HG03064 (cell line): Measurements from ENCODE around the gene UCKL1.
"Not testable (repeated sequence)": the region's sequence is repeated elsewhere in the genome, so short reads cannot be mapped to it uniquely, and the experiment has no call there.

Experiments used
- ATAC-seq: cut with Tn5 transposase; IDR thresholded peaks from one replicate; pipeline ENCODE4 v1.9.1; 2021; ENCODE audit warnings: low read depth; ENCODE audit not compliant: unreplicated experiment

The UCKL1 gene

DNA sequence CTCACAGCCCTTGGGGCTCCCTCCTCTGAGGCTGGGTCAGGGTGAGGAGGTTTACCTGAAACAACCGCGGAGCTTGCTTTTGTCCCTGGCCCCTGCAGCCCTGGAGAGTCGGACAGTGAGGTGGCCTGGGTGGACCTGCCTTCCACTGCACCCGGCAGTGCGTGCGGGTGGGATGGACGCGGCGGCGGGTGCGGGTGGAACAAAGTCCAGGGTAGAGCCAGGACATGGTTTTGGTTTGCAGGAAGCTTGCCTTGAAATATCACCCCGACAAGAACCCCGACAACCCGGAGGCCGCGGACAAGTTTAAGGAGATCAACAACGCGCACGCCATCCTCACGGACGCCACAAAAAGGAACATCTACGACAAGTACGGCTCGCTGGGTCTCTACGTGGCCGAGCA, 27.1 kb downstream of the UCKL1 start:
- ATAC-seq: no peak

DNA sequence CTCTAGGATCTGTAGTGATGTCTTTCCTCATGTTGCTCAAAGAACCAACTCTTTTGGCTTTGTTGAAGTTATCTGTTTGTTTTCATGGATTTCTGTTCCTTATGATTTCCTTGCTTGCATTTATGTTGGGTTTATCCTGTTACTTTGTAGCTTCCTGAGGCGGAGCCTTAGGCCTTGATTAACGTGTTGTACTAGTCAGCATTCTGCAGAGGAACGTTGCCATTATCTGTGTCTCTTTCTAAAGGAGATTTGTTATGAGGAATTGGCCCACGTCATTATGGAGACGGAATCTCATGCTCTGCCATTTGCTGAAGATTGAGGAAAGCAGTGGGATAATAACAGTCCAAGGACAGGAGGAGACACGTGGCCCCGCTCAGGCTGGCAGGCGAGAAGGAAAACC, 29.9 kb downstream of the UCKL1 start:
- no peak for ATAC-seq

DNA sequence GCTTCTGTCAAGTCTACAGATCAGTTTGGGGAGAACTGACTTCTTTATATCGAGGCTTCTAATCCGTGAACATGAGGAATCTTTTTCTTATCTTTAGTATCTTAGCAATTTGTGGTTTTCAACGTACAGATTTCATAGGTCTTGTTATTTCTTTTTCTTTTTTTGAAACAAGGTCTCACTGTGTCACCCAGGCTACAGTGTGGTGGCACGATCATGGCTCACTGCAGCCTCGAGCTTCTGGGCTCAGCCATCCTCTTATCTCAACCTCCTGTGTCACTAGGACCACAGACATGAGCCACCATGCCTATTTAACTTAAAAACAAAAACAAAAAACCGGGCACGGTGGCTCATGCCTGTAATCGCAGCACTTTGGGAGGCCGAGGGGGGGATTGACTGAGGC, 32.0 kb downstream of the UCKL1 start:
- ATAC-seq: no peak

DNA sequence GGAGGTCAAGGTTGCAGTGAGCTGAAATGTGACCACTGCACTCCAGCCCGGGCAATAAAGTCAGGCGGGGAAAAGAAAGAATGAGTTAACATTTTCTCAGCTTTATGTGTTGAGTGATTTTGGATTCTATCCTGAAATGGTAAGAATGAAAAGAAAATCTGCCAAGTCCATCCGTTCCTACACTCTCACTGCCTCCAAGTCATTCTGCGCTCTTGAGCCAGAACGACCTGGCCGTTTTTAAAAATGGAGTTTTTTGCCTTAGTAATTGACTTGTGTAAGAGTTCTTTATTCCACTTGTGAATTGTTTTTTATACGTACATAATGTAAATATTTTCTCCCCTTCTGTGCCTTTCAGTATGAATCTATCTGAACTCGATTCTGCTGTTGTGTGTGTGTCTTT, 32.6 kb downstream of the UCKL1 start:
- no peak for ATAC-seq

DNA sequence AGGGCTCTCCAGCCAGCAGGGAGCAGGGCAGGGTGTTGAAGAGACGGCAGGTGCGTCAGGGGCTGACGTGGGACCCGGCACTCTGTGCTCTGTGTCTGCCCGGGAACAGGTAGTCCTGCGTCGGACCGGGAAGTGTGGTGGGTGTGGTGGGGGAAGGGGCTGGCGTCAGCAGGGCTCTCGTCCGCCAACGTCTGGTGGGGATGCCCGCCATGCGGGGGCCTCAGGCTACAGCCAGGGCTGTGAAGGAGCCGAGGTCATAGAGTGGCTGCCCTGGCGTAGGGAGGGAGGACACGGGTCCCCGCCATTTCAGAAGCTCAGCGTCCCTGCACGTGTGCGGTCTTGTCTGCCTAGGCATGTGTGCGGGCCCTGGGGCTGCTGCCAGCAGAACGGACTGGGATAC, 36.0 kb downstream of the UCKL1 start:
- ATAC-seq: no peak

DNA sequence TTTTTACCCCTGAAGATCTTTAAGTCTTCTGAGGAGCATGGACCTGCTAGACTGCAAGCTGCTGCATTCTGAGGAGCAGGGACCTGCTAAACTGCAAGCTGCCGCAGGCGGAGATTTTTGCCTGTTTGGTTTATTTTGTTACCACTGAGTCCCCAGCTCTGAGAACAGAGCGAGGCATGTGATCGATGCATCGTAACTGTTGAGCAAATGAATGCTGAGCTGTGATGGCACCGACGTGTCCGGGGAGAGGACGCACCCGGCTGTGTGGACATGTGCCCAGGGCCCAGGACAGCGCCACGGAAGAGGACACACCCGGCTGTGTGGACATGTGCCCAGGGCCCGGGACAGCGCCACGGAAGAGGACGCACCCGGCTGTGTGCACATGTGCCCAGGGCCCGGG, 37.1 kb downstream of the UCKL1 start:
- ATAC-seq: no peak

DNA sequence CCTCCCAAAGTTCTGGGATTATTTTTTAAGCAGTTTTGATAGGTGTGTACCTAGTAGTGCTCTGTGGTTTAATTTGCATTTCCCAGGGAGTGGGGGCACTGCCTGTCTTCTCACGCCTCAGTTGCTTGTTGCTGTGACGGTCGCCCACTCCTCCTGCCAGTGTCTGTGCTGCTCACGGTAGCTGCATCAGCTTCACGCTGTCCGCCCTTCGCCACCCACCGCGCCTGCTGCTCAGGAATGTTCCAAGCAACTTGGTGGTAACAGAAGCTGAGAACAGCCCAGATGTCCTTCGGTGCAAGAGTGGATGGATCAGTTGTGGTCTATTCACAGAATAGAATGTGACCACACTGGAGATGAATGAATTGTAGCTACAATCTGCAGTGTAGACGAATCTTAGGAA, 38.4 kb downstream of the UCKL1 start:
- ATAC-seq: no peak

DNA sequence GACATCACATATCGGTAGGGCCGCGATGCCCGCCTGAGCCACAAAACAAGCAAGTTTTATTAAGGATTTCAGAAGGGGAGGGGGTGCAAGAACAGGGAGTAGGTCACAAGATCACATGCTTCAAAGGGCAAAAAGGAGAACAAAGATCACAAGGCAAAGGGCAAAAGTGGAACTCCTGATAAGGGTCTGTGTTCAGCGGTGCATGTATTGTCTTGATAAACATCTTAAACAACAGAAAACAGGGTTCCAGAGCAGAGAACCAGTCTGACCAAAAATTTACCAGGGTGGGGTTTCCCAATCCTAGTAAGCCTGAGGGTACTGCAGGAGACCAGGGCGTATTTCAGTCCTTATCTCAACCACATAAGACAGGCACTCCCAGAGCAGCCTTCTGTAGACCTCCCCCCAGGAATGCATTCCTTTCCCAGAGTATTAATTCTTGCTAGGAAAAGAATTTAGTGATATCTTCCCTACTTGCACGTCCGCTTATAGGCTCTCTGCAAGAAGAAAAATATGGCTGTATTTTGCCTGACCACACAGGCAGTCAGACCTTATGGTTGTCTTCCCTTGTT, 39.8 kb downstream of the UCKL1 start:
- ATAC-seq: not testable (repeated sequence)

DNA sequence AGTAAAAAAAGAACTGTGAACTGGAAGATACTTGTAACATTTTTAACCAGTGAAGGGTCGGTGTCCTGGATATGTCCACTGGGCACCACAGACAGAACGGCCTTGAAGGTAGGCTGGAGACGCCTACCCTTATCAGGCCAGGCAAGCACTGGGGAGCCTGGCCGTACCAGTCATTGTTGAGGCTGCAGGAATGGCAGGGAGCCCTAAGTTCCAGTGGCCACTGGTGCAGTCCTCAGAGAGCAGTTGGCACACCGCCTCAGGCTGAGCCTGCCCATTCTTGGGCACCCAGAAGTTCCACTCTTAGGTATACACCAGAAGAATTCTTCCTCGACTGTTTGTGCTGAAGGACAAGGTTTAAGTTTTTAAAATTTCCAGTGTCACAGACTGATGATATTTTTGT, 40.7 kb downstream of the UCKL1 start:
- no peak for ATAC-seq

DNA sequence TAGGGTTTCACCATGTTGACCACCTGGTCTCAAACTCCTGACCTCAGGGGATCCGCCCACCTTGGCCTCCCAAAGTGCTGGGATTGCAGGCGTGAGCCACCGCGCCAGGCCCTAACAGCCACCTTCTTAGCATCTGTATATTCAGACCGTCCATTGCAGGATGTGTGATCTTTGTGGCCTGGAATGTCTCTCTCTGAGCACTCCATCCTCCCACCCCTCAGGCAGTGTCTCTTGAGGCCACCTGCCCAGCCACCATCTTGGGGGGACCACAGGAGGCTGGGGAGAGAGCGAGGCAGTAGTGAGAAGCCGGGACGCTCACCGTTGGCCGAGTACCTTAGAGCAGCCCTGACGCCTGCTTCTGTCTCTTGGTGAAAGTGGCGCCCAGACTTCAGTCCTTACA, 42.4 kb downstream of the UCKL1 start:
- no peak for ATAC-seq

DNA sequence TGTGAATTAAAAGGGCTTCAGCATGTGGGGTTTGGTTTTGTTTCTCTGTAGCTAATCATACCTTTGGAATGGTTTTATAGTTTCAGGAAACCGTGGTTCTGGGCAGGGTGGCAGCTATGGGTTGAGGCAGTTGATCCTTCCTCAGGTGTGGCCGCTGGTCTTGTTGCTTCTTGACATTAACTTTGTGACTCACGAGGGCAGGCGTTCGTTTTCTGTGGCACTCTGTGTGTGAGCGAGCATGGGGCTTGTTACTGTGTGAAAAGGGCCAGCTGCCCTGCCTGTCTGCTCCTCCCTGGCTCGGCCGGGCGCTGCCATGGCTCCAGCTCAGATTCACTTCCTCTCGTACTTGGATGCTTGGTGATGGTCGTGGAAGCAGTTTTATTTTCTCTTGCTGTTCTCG, 45.0 kb downstream of the UCKL1 start:
- no peak for ATAC-seq

DNA sequence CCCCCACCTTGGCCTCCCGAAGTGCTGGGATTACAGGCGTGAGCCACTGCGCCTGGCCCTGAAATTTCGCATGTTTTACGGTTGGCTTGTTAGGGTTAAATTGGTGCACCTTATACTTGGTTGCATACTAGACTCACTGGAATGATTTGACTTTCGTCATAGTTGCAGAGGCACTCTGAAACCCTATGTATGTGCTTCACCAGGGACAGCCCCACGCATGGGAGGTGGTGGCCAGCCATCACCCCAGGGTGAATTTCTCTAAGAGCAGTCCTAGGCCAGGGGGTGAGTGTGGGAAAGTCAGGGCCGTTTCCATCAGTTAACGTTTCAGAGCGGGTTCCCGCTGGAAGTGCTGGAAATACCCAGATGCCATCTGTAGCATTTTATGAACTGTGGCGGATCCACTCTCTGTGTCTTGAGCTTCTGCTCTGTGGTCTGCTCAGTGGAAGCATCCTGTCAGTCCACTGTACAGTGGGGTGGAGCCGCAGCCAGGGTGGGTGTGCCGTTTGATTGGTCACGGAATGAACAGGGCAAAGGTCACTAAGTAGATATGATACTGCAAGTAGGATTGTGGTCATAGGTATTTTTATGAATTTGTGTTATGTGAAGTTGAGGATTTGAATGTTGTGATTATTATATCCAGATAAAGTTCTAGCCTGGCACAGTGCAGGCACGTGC, 48.1 kb downstream of the UCKL1 start:
- no peak for ATAC-seq

DNA sequence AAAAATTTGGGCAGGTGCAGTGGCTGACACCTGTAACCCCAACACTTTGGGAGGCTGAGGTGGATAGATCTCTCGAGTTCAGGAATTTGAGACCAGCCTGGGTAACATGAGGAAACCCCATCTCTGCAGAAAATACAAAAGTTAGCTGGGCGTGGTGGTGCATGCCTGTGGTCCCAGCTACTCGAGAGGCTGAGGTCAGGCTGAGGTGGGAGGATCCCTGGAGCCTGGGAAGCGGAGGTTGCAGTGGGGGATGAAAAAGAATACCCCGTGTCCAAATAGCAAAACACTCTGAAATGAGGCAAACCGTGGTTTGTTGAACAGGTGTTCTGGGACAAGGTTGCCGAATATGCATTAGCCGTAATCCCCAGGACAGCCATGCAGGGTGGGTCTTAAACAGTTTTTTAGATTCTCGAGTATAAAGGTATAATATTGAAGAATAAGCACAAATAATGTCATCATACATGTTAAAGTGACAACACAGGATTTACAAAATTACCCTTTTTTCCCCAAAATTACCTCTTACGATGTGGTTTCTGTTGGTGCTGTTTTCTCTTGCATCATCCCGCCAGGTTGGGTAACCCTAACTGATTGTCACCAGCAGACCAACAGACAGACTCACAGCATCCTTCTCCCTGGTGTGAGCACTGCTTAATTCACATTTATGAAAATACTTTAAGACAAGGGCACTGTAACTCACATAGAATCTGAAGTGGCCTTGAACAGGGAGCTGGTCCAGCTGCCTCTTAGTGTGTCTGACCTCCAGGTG, 52.2 kb downstream of the UCKL1 start:
- ATAC-seq: no peak

DNA sequence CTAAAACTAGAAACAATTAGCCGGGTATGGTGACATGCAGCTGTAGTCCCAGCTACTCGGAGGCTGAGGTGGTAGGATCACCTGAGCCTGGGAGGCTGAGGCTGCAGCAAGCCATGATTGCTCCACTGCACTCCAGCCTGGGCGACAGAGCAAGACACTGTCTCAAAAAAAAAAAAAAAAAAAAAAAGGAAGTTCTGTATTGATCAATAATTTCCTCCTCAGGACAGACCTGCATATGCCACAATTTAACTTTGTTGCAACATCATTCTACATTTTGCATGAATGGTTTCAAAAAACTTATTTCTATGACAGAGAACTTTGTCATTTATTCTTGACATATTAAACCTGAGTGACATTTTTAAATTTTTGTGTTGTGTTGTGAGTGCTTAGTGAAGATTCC, 55.8 kb downstream of the UCKL1 start:
- ATAC-seq: no peak

DNA sequence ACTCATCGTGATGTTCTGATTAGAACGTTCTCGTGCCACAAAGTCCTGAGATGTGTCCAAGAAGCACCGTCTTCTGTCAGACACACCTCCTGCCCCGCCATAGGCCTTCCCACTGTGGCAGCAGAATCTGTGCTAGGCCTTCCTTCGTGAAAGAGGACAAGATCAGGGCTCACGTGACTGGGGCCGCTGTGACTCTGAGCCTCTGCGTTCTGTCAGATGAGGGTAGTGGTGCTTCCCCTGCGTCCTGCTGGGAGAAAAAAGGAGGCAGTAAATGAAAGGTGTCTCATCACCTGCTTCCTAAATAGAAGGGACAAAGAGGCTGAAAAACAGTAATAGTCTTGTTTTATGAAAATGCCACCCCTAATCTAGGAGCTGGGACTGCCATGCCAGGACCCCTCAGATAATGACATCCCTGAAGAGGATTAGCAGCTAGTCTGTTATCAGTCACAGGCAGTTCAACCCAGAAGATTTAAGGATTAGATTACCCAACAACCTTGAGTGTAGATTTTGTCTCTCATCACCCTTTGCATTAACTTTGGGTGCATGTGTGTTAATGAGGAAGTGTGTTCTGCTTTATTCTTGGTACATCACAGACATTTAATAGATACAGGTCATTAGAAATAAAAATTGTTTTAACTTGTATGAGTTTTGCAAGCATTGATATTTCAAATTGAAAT, 57.2 kb downstream of the UCKL1 start:
- no peak for ATAC-seq

DNA sequence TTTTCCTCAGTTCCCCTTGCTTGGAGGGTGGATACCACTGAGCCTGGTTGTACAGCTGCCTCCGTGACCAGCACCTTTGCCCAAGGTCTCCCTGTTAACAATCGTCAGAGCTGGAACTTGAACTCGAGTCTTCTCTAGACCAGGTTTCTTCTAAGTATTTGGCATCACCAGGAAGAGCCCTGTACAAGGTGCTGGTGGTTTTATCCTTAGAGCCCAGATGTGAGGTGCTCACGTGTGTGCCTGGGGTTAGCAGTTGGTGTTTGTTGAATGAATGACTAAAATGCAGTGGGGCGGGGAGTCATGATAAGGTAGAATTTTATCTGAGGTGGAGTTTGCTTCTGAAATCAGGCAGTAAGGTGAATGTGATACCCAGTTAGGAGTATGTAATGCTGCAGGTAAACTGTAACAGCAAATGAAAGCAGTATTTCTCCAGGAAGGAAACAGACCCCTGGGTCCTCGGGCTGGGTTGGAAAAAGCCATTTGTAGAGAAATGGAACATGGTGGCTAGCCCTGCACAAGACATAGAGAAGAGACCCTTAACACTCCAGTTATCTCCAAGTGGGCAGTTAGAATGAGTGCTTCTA, 58.1 kb downstream of the UCKL1 start:
- ATAC-seq: no peak

DNA sequence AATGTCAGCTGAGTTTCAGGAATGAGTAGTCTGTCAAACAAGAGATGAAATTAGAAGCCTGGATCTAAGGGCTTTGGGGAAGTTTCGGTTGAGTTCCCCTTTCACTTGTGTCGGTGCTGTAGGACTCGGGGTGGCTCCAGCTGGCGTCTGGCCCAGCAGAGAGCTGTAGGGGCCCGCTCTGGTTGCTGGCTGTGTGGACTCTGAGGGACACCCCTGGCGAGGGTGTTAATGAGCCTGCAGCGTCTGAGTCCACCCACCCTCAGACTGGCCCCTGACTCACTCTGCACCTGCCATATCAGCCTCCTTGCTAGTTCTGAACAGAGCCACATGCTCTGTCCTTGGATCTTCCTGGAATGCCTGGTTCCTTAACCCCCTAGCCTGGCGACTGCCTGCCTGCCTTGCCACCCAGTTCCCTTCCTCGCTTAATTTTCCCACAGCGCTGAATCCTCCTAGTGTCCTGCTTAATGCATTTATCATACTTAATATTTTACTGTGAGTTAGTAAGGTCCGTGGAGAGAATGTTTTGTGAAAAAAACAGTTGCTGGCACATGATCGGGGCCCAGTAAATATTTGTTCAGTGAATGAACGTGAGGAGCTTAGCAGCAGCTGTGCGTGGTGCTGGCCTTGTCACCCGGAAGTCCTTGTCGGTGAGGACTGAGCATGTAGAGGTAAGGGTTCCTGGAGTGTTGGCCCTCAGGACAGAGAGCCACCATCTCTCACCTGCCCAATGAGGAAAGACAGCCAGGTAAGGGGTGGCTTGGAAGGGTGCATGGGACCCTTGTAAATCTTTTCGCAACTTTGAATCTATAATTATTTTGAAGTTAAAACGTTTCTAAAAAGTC, 59.7 kb downstream of the UCKL1 start:
- no peak for ATAC-seq

DNA sequence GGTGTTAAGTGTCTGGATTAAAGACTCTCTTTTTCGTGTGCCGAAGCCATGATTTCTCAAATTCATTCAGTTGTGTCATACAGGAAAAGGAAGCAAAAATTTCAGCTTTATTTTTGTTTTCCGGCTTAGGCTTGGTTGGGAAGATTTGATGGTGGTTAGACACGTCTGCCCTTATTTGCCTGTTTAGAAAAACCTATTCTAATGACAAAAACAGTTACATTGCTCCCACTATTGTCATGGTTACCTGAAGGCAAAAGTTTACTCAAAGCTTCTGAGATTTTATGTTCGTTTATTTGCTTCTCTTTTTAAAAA, 60.3 kb downstream of the UCKL1 start:
- no peak for ATAC-seq

DNA sequence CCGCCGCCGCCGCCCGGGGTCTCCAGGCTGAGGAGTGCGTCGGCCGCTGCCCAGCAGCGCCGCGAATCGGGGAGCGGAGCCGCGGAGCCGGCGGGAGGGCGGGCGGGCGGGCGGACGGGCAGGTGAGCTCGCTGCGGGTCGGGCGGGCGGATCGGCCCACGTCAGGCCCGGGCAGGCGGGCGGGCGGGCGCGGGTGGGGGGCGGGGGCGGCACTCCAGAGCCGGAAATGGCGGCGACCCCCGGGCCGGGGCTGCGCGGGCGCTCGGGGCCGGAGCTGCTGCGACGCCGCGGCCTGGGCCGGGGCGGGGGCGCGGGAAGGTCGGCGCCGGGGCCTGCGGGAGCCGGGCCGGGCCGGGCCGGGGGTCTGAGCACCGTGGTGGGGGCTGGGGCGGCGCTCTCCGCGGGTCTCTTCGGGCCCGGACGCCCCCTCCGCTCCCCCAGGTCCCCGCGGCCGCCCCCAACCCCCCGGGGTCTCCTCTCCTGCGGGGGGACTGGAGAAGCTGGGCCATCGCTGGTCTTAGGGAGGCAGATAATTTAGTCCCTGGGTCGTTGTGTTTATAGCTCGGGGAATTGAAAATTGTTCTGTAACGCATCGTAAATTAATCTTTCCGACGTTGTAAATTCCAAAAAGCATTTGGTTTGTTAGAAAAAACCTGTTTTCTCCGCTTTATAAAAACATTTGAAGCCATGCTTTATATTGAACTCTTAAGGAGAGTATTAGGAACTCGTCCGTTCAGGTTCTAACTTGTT, 60.8 kb downstream of the UCKL1 start:
- peak; percentile 15 for ATAC-seq
